ENCODE measurements around the gene SPDYC. TPM values are rescaled to one million over a fixed set of nuclear protein-coding genes. Genes with fewer than 3 reads are reported as not detected.

The SPDYC gene
- total RNA-seq, 1 donor from 2014 or later, result not detected

GRCh38 chr11:65131895-65132237 lies 38.2 kb upstream of the SPDYC start:
- H3K4me1 Mint-ChIP-seq (ENCODE audit: low read depth, unreplicated experiment), result peaks cover 17% of the 10 kb centered on the region
- peaks cover 9% of the 10 kb centered on the region for H3K9me3 Mint-ChIP-seq (ENCODE audit: unreplicated experiment)
- peaks cover 6% of the 10 kb centered on the region for H3K27me3 Mint-ChIP-seq (ENCODE audit: unreplicated experiment)
- no peak for DNase-seq
- no peak for TF ChIP-seq CTCF (IDR thresholded peaks at IDR 0.05; ENCODE audit: partially characterized antibody, unreplicated experiment)
- peak overlapping the region; percentile 34 for H3K4me3 Mint-ChIP-seq (ENCODE audit: unreplicated experiment)
- no peak overlapping the region for H3K27ac Mint-ChIP-seq (ENCODE audit: unreplicated experiment)
- no peaks in the 10 kb centered on the region for H3K36me3 Mint-ChIP-seq (ENCODE audit: unreplicated experiment)

- Mint-ChIP-seq H3K4me3 (ENCODE audit: unreplicated experiment) (peak overlapping the region; percentile 97), H3K4me1 (ENCODE audit: low read depth, unreplicated experiment) (peaks cover 15% of the 10 kb centered on the region), H3K36me3 (ENCODE audit: unreplicated experiment) (no peaks in the 10 kb centered on the region), H3K27me3 (ENCODE audit: unreplicated experiment) (peaks cover 6% of the 10 kb centered on the region), H3K9me3 (ENCODE audit: unreplicated experiment) (peaks cover 9% of the 10 kb centered on the region), H3K27ac (ENCODE audit: unreplicated experiment) (peak overlapping the region; percentile 99)
- no peak for TF ChIP-seq CTCF (IDR thresholded peaks at IDR 0.05; ENCODE audit: partially characterized antibody, unreplicated experiment)
- DNase-seq, result no peak
Observed at GRCh38 chr11:65132238-65132987, 37.6 kb upstream of the SPDYC start.

- H3K27me3 Mint-ChIP-seq (ENCODE audit: unreplicated experiment), result peaks cover 6% of the 10 kb centered on the region
- no peaks in the 10 kb centered on the region for H3K36me3 Mint-ChIP-seq (ENCODE audit: unreplicated experiment)
- no peak for TF ChIP-seq CTCF (IDR thresholded peaks at IDR 0.05; ENCODE audit: partially characterized antibody, unreplicated experiment)
- H3K4me3 Mint-ChIP-seq (ENCODE audit: unreplicated experiment), result peak overlapping the region; percentile 97
- H3K9me3 Mint-ChIP-seq (ENCODE audit: unreplicated experiment), result peaks cover 9% of the 10 kb centered on the region
- H3K27ac Mint-ChIP-seq (ENCODE audit: unreplicated experiment), result peak overlapping the region; percentile 99
- H3K4me1 Mint-ChIP-seq (ENCODE audit: low read depth, unreplicated experiment), result peaks cover 15% of the 10 kb centered on the region
- no peak for DNase-seq
Observed at GRCh38 chr11:65132988-65133700, 36.9 kb upstream of the SPDYC start.

- Mint-ChIP-seq H3K4me3 (ENCODE audit: unreplicated experiment) (peak overlapping the region; percentile 97), H3K27me3 (ENCODE audit: unreplicated experiment) (peaks cover 6% of the 10 kb centered on the region), H3K4me1 (ENCODE audit: low read depth, unreplicated experiment) (peaks cover 15% of the 10 kb centered on the region), H3K9me3 (ENCODE audit: unreplicated experiment) (peaks cover 9% of the 10 kb centered on the region), H3K36me3 (ENCODE audit: unreplicated experiment) (no peaks in the 10 kb centered on the region), H3K27ac (ENCODE audit: unreplicated experiment) (peak overlapping the region; percentile 99)
- DNase-seq, result no peak
- TF ChIP-seq CTCF (IDR thresholded peaks at IDR 0.05; ENCODE audit: partially characterized antibody, unreplicated experiment), result no peak
Observed at GRCh38 chr11:65133724-65134123, 36.3 kb upstream of the SPDYC start.

Data from glutamatergic neuron (in vitro differentiated cells).